K562 (cell line): ENCODE measurements around the gene CHCHD4.

Source experiments
- CTCF ChIP-seq, 3 experiments: IDR thresholded peaks in 2 of 3; conservative IDR thresholded peaks in 1 of 3; 2 replicates each; pipeline ENCODE4 v1.5.1; 2011 to 2012; ENCODE audit warnings: low read length in 3 of 3, mild to moderate bottlenecking in 3 of 3, control low read depth in 2 of 3, improper control_type of control experiment in 1 of 3, inconsistent platforms in 1 of 3, low read depth in 1 of 3, mixed read lengths in 1 of 3, moderate library complexity in 1 of 3; ENCODE audit not compliant: insufficient read depth in 2 of 3
- DIDO1 ChIP-seq: fragments of 450-650 bp; IDR thresholded peaks from 2 replicates; pipeline ENCODE4 v1.6.1; 2016; ENCODE audit warnings: low read depth, missing biosample characterization, missing genetic modification characterization
- MYNN ChIP-seq, 2 experiments: sonication (generic); formaldehyde crosslinking in 1 of 2; IDR thresholded peaks; 2 replicates each; pipeline versions ENCODE4 v1.5.0 to v1.6.1; 2016 to 2020; ENCODE audit warnings: antibody characterized with exemption in 1 of 2, missing genetic modification reagents in 1 of 2
- POLR2A ChIP-seq: fragments of 450-650 bp; conservative IDR thresholded peaks from 2 replicates; pipeline ENCODE4 v1.6.1; 2016
- RBFOX2 ChIP-seq: fragments of 200-400 bp; formaldehyde crosslinking; IDR thresholded peaks from 2 replicates; pipeline ENCODE4 v1.6.1; 2017; ENCODE audit warnings: low read depth, mild to moderate bottlenecking, low read length, moderate library complexity
- ZNF589 ChIP-seq: fragments of 200-800 bp; sonication (Bioruptor generic); IDR thresholded peaks from 2 replicates; pipeline ENCODE4 v1.6.1; 2016; ENCODE audit warnings: low read depth, missing genetic modification characterization, missing compliant biosample characterization

- TF ChIP-seq MYNN (IDR thresholded peaks at IDR 0.05) (no peak), MYNN (CRISPR knock-in tag; IDR thresholded peaks at IDR 0.05) (no peak), CTCF (IDR thresholded peaks at IDR 0.05 in 2 of 3, conservative IDR thresholded peaks at IDR 0.05 in 1 of 3; ENCODE audit: insufficient read depth in 2 of 3, low read depth in 1 of 3, low read length in 3 of 3) (no peak), DIDO1 (tag) (no peak), RBFOX2 (no peak), POLR2A (no peak), ZNF589 (CRISPR knock-in tag) (no peak)
Measured at GRCh38 chr3:14142567-14143270, 18.0 kb upstream of the CHCHD4 start.
